Natural killer cell (primary cell): ENCODE measurements around the gene SLC19A2. TPM values are rescaled to one million over a fixed set of nuclear protein-coding genes. Genes with fewer than 3 reads are reported as not detected.

Experiments
- ATAC-seq, 3 donors: fragments of 150-1000 bp in 2 of 3; fragments of 200-7000 bp in 1 of 3; cut with Tn5 transposase; 1 replicate in 1 of 3; 2 replicates in 2 of 3; pipeline ENCODE4 v1.10.0; 2021; ENCODE audit warnings: mild to moderate bottlenecking in 2 of 3, moderate library complexity in 2 of 3
- DNase-seq, 2 donors: peaks; one replicate each; pipeline versions ENCODE4 v3.0.0 to v3.0.0-alpha.2; 2013 to 2021; ENCODE audit warnings: mixed read lengths in 1 of 2
- H3K27ac ChIP-seq: one replicate; pipeline ENCODE4 v1.5.1; 2013; ENCODE audit warnings: mild to moderate bottlenecking, low read length
- H3K27me3 ChIP-seq: one replicate; pipeline ENCODE4 v1.6.1; 2013; ENCODE audit warnings: low read length; ENCODE audit not compliant: control insufficient read depth, insufficient read depth
- H3K36me3 ChIP-seq: one replicate; pipeline ENCODE4 v1.6.1; 2013; ENCODE audit warnings: low read length; ENCODE audit not compliant: control insufficient read depth, insufficient read depth
- H3K4me1 ChIP-seq: one replicate; pipeline ENCODE4 v1.6.1; 2013; ENCODE audit warnings: low read length; ENCODE audit not compliant: control insufficient read depth, insufficient read depth
- H3K4me3 ChIP-seq: one replicate; pipeline ENCODE4 v1.5.1; 2013; ENCODE audit warnings: low read length
- H3K9me3 ChIP-seq: one replicate; pipeline ENCODE4 v1.6.1; 2013; ENCODE audit warnings: low read length; ENCODE audit not compliant: control insufficient read depth, insufficient read depth
- H3K27ac Mint-ChIP-seq, 2 donors: one replicate each; pipeline ENCODE4 v1.8.0; 2022; ENCODE audit warnings: mild to moderate bottlenecking in 2 of 2, mixed read lengths in 2 of 2, moderate library complexity in 1 of 2
- H3K27me3 Mint-ChIP-seq, 2 donors: one replicate each; pipeline ENCODE4 v1.8.0; 2022; ENCODE audit warnings: low read depth in 2 of 2, mixed read lengths in 2 of 2
- H3K36me3 Mint-ChIP-seq: one replicate; pipeline ENCODE4 v1.8.0; 2022; ENCODE audit warnings: mixed read lengths
- H3K4me1 Mint-ChIP-seq, 2 donors: one replicate each; pipeline ENCODE4 v1.8.0; 2022; ENCODE audit warnings: mixed read lengths in 2 of 2
- H3K4me3 Mint-ChIP-seq: one replicate; pipeline ENCODE4 v1.8.0; 2022; ENCODE audit warnings: mild to moderate bottlenecking, moderate library complexity, mixed read lengths
- H3K9me3 Mint-ChIP-seq, 2 donors: one replicate each; pipeline ENCODE4 v1.8.0; 2022; ENCODE audit warnings: mixed read lengths in 2 of 2
- WGBS: methylation state at CpG from one replicate; pipeline ENCODE4 v1.1.7; 2013; ENCODE audit warnings: missing lambda C conversion rate; ENCODE audit not compliant: insufficient coverage; 5-methylcytosine and 5-hydroxymethylcytosine counted together
- intact Hi-C: fragments of 100-400 bp; cut with micrococcal nuclease; formaldehyde crosslinking; loops from one replicate; pipeline ENCODE4 v1.14.2; 2022
- total RNA-seq, 4 donors: library from RNA; stranded (reverse); fragments of 120-200 nt in 1 of 4; gene quantifications; one replicate each; pipeline versions ENCODE4 v1.2.3 to v1.2.4, GENCODE V29; 2013 to 2022
- TF ChIP-seq, protein P1 (sequence below): fragments of 200-600 bp; IDR thresholded peaks from one replicate; pipeline ENCODE4 v1.8.0; 2022; ENCODE audit warnings: antibody characterized with exemption

Gene SLC19A2
- total RNA-seq, 3 donors from 2014 or later (not counting 1 experiment from before 2014, with no cell fraction given) = 5.0 to 6.3 (median 5.3) TPM

DNA sequence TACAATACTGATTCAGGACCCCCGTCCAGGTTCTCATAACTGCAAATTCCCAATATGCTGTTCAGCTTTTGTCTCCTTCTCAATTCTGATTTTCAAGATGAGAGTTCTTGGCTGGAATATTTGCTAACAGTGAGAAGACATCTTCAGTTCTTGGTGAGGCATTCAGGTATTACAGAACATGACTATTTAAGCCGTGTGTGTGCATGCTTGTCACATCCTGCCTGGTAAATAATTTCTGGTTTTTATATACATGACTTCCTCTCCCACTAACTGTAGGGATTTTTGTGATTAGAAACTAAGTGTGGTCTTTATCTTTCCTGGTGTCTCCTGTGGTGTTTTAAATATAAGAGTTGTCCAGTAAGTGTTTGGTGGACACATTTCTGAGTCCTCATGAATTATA, 10.2 kb upstream of the SLC19A2 start:
- no peaks in the 10 kb centered on the region for H3K9me3 ChIP-seq
- intact Hi-C loops = no loop called here
- ATAC-seq (no peak), DNase-seq (no peak)
- WGBS = 53% methylated on average over 2 of the region's 2 CpGs
- peaks cover 19 to 30% of the 10 kb centered on the region in 2 donors for H3K27me3 Mint-ChIP-seq
- H3K4me3 Mint-ChIP-seq = no peak overlapping the region
- no peak overlapping the region for H3K27ac ChIP-seq
- TF ChIP-seq, protein P1, sequence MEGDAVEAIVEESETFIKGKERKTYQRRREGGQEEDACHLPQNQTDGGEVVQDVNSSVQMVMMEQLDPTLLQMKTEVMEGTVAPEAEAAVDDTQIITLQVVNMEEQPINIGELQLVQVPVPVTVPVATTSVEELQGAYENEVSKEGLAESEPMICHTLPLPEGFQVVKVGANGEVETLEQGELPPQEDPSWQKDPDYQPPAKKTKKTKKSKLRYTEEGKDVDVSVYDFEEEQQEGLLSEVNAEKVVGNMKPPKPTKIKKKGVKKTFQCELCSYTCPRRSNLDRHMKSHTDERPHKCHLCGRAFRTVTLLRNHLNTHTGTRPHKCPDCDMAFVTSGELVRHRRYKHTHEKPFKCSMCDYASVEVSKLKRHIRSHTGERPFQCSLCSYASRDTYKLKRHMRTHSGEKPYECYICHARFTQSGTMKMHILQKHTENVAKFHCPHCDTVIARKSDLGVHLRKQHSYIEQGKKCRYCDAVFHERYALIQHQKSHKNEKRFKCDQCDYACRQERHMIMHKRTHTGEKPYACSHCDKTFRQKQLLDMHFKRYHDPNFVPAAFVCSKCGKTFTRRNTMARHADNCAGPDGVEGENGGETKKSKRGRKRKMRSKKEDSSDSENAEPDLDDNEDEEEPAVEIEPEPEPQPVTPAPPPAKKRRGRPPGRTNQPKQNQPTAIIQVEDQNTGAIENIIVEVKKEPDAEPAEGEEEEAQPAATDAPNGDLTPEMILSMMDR = no peak
- no peak overlapping the region for H3K4me3 ChIP-seq
- no peaks in the 10 kb centered on the region for H3K27me3 ChIP-seq
- H3K36me3 ChIP-seq = no peaks in the 10 kb centered on the region
- no peaks in the 10 kb centered on the region for H3K4me1 Mint-ChIP-seq
- no peaks in the 10 kb centered on the region for H3K36me3 Mint-ChIP-seq
- no peak overlapping the region for H3K27ac Mint-ChIP-seq
- no peaks in the 10 kb centered on the region for H3K9me3 Mint-ChIP-seq
- H3K4me1 ChIP-seq = no peaks in the 10 kb centered on the region

DNA sequence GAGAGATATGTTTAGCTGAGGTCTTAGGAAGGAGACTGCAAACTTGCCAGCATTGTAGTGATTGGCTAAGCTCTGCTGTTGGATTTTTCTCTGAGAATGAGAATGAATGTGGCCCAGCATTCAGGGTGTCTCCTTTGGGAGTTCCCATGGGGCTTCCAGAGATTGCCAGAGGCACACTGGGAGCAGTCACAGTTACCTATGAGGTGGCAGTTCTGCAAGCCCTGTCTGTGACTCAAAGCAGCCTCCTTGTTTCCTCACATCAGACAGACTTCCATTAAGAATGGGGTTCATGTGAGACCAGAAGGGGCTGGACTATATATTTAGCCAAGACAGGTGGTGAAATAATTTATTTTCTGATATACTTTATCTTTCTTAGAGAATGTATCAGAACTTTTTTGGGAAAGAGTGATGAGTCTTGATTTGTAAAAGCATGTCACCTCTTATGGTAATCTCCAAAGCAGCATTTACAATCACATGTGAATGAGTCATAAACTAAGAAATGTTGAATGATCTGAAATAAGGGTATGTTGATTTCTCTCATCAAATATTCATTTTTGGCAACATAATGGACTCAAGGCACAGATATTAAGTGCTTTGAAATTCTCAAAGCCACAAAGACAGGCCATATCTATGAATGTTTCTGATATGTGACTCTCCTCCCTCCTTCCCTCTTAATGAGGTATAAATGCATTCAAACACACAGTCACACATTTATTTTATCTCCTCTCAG, 9.5 kb upstream of the SLC19A2 start:
- no peak overlapping the region for H3K4me3 ChIP-seq
- H3K27me3 Mint-ChIP-seq = peaks cover 19 to 26% of the 10 kb centered on the region in 2 donors
- intact Hi-C loops = no loop called here
- H3K27me3 ChIP-seq = no peaks in the 10 kb centered on the region
- H3K9me3 ChIP-seq = no peaks in the 10 kb centered on the region
- H3K4me1 ChIP-seq = no peaks in the 10 kb centered on the region
- TF ChIP-seq, protein P1 = no peak
- ATAC-seq (no peak), DNase-seq (no peak)
- H3K9me3 Mint-ChIP-seq = no peaks in the 10 kb centered on the region
- H3K27ac Mint-ChIP-seq = no peak overlapping the region
- H3K27ac ChIP-seq = no peak overlapping the region
- no peaks in the 10 kb centered on the region for H3K36me3 Mint-ChIP-seq
- no peaks in the 10 kb centered on the region for H3K4me1 Mint-ChIP-seq
- H3K4me3 Mint-ChIP-seq = no peak overlapping the region
- no peaks in the 10 kb centered on the region for H3K36me3 ChIP-seq

DNA sequence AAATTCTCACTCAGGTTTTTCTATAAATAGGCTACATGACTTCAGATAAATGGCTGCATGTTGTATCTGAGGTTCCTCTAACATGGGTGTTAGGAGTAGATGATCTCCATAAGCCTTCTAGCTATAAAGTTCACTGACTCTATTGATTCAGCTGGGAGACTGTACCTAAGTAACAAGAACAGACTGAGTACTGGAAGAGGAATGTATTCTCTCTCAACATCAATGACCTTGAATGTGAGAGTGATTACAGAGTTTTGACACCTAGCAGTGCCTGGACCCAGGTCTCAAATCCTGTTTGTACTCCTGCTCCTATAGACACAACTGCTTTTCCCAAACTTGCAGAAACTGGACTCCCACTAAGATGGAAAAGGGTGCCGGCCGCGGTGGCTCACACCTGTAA, 8.6 kb upstream of the SLC19A2 start:
- 100% methylated on average over 3 of the region's 3 CpGs for WGBS
- no peak overlapping the region for H3K4me3 ChIP-seq
- intact Hi-C loops = no loop called here

More for the DNA sequence above, 8.6 kb upstream of the SLC19A2 start:
- Mint-ChIP-seq H3K4me1 (no peaks in the 10 kb centered on the region), H3K27me3 (peaks cover 19 to 21% of the 10 kb centered on the region in 2 donors), H3K4me3 (no peak overlapping the region), H3K36me3 (no peaks in the 10 kb centered on the region), H3K9me3 (no peaks in the 10 kb centered on the region), H3K27ac (no peak overlapping the region)
- H3K27me3 ChIP-seq = no peaks in the 10 kb centered on the region
- DNase-seq (no peak), ATAC-seq (no peak)
- no peak overlapping the region for H3K27ac ChIP-seq
- no peaks in the 10 kb centered on the region for H3K9me3 ChIP-seq
- TF ChIP-seq, protein P1 = no peak
- no peaks in the 10 kb centered on the region for H3K4me1 ChIP-seq
- H3K36me3 ChIP-seq = no peaks in the 10 kb centered on the region
